HG02623 (cell line): ENCODE measurements around the gene SHLD2.
"Not testable (repeated sequence)": the region's sequence is repeated elsewhere in the genome, so short reads cannot be mapped to it uniquely, and the experiment has no call there.

Experiments used
- ATAC-seq: cut with Tn5 transposase; IDR thresholded peaks from one replicate; pipeline ENCODE4 v1.9.1; 2021; ENCODE audit warnings: moderate library complexity; ENCODE audit not compliant: unreplicated experiment

SHLD2 gene

GRCh38 chr10:87137478-87137877 lies 42.5 kb downstream of the SHLD2 start:
- ATAC-seq = not testable (repeated sequence)

GRCh38 chr10:87142230-87143108 lies 47.5 kb downstream of the SHLD2 start:
- not testable (repeated sequence) for ATAC-seq

- ATAC-seq = not testable (repeated sequence)
These were observed 48.1 kb downstream of the SHLD2 start for GRCh38 chr10:87143109-87143418.

- not testable (repeated sequence) for ATAC-seq
These were observed 50.6 kb downstream of the SHLD2 start for GRCh38 chr10:87145598-87145997.

- ATAC-seq = not testable (repeated sequence)
These were observed 54.1 kb downstream of the SHLD2 start for GRCh38 chr10:87149020-87149609.

- ATAC-seq = not testable (repeated sequence)
These were observed 56.5 kb downstream of the SHLD2 start for GRCh38 chr10:87151516-87151915.

- not testable (repeated sequence) for ATAC-seq
These were observed 61.8 kb downstream of the SHLD2 start for GRCh38 chr10:87156841-87157240.

- not testable (repeated sequence) for ATAC-seq
These were observed 62.8 kb downstream of the SHLD2 start for GRCh38 chr10:87157821-87158220.

GRCh38 chr10:87162703-87163293 lies 67.8 kb downstream of the SHLD2 start:
- ATAC-seq = not testable (repeated sequence)

GRCh38 chr10:87163414-87163813 lies 68.4 kb downstream of the SHLD2 start:
- ATAC-seq = not testable (repeated sequence)

GRCh38 chr10:87169857-87170256 lies 74.9 kb downstream of the SHLD2 start:
- ATAC-seq = not testable (repeated sequence)

- ATAC-seq = not testable (repeated sequence)
These were observed 75.7 kb downstream of the SHLD2 start for GRCh38 chr10:87170705-87171104.

GRCh38 chr10:87171670-87172069 lies 76.7 kb downstream of the SHLD2 start:
- ATAC-seq = not testable (repeated sequence)

- not testable (repeated sequence) for ATAC-seq
These were observed 77.2 kb downstream of the SHLD2 start for GRCh38 chr10:87172178-87172577.

- not testable (repeated sequence) for ATAC-seq
These were observed 82.6 kb downstream of the SHLD2 start for GRCh38 chr10:87177587-87177986.

- ATAC-seq = not testable (repeated sequence)
These were observed 89.4 kb downstream of the SHLD2 start for GRCh38 chr10:87184421-87184820.

GRCh38 chr10:87186016-87186415 lies 91.0 kb downstream of the SHLD2 start:
- ATAC-seq = not testable (repeated sequence)

- ATAC-seq = not testable (repeated sequence)
These were observed 92.6 kb downstream of the SHLD2 start for GRCh38 chr10:87187573-87187972.

- not testable (repeated sequence) for ATAC-seq
These were observed 96.8 kb downstream of the SHLD2 start for GRCh38 chr10:87191841-87192240.

GRCh38 chr10:87200924-87201323 lies 105.9 kb downstream of the SHLD2 start:
- peak; percentile 48 for ATAC-seq

- ATAC-seq = not testable (repeated sequence)
These were observed 109.8 kb downstream of the SHLD2 start for GRCh38 chr10:87204801-87205200.

GRCh38 chr10:87206922-87207321 lies 111.9 kb downstream of the SHLD2 start:
- not testable (repeated sequence) for ATAC-seq
